Measurements from ENCODE around the gene SASH1.

The SASH1 gene

DNA sequence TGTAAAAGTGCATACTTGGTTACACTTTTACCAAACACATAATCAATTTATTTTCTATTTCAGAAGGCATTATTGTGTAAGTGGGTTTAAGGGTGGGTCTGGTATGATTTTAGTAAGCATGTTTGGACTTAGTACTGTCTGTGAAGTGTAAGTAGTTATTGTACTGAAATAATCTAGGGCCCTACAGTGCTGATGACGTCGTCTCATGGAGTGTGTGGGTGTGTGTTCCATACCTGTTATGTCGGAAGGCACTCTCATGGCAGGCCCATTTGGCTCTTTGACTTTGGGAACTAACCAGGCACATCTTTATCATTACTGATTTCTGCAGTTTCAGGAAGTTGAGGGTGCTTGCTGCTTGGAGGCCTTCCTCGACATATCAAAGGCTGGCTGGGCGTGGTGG, 155.1 kb downstream of the SASH1 start:
- no peak for DNase-seq (ENCODE audit: low spot score)

GRCh38 chr6:148500402-148500801, 157.8 kb downstream of the SASH1 start:
- no peak for DNase-seq (ENCODE audit: low spot score)

- DNase-seq (ENCODE audit: low spot score): no peak
Measured at GRCh38 chr6:148501178-148501590, 158.5 kb downstream of the SASH1 start.

- DNase-seq (ENCODE audit: low spot score): no peak
Measured at GRCh38 chr6:148502083-148502772, 159.6 kb downstream of the SASH1 start.

DNA sequence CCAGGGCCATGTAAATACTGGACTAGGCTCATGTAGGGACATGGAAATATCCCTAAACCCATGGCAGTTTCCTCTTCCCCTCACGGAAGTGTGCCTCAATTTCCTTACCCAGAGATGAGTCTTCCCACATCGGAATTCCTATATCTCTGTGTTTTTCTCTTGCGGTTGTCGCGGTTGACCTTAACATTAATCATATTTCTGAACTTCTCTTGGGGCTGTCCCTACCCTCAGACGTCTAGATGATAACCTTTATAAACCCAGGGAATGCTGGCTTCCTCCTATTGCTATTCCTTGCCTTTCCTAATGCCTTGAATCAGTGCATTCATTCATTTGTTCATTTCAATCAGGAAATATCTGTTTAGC, 160.1 kb downstream of the SASH1 start:
- no peak for DNase-seq (ENCODE audit: low spot score)

DNA sequence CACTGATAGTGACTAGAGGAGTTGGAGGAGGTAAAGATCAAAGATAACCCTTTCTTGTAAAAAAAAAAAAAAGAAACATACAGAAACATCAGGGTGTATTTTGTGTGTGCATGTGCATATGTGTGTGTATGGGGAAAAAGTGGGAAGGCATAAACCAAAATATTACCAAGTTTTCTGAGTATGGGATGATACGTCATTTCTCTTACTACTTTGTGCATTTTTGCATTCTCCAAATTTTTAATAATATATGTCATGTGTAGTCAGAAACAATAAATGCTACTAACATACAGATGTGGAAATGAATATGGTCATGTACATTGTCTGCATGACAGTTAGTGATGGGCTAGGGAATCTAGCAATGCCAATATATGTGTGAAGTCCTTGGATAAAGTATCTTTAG, 161.1 kb downstream of the SASH1 start:
- no peak for DNase-seq (ENCODE audit: low spot score)

- DNase-seq (ENCODE audit: low spot score): no peak
Measured at GRCh38 chr6:148507774-148508173, 165.1 kb downstream of the SASH1 start.

GRCh38 chr6:148508401-148509041, 165.9 kb downstream of the SASH1 start:
- DNase-seq (ENCODE audit: low spot score): no peak

GRCh38 chr6:148509119-148509799, 166.6 kb downstream of the SASH1 start:
- DNase-seq (ENCODE audit: low spot score): no peak

GRCh38 chr6:148509800-148510581, 167.4 kb downstream of the SASH1 start:
- no peak for DNase-seq (ENCODE audit: low spot score)

GRCh38 chr6:148513145-148514071, 170.8 kb downstream of the SASH1 start:
- no peak for DNase-seq (ENCODE audit: low spot score)

- no peak for DNase-seq (ENCODE audit: low spot score)
Measured at GRCh38 chr6:148514091-148514845, 171.6 kb downstream of the SASH1 start.

DNA sequence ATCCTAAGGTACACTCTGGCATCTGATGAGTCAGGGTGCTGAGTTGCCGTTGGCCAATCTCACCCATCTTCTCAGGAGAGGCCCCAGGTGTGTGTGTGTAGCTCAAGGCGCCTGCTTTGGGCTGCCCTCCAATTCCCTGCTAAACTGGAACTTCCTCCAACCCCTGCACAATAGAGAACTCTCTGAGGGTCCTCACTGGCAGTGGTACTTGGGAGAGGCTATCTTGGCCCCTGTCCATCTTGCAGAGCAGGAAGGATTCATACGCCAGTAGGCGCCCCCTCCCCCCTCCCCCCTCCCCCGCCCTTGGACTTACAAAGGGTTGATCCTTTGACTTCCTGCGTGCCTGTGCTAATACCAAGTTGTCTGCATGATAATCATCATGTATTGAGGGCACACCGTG, 173.6 kb downstream of the SASH1 start:
- DNase-seq (ENCODE audit: low spot score): no peak

DNA sequence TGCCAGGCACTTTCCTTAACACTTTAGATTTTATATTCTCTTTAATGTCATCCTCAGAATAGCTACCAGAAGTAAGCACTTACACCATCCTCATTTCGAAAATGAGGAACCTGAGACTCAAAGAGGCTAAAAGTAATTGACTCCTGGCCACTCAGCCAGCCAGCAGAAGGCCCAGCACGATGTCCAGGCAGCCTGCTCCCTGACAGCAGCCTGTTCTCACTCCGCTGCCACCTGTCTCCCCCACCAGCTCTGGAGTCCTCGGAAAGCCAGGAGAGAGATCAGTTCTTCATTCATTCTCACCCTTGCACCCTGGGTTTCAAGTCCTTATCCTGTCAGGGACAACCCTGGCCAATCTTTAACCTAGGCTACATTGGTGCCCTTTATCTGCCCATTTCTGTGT, 174.0 kb downstream of the SASH1 start:
- no peak for DNase-seq (ENCODE audit: low spot score)

DNA sequence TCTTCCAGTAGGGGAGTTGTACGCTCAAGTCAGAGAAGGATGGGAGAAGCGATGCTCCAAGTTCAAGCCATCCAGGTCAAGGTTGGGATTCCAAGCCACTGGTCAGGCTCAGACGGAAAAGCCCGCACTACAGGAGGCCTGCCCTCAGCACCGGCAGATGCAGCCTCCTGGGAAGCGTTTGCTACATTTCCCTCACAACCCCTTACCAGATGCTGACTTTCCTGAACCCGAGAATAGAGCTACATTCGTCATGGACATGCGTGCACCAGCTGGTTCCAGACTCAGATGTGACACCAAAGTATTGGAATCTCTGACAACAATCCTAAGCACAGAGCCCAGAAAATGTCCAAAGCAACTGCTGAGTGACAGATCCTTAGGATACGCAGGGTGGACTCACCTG, 174.8 kb downstream of the SASH1 start:
- no peak for DNase-seq (ENCODE audit: low spot score)

DNA sequence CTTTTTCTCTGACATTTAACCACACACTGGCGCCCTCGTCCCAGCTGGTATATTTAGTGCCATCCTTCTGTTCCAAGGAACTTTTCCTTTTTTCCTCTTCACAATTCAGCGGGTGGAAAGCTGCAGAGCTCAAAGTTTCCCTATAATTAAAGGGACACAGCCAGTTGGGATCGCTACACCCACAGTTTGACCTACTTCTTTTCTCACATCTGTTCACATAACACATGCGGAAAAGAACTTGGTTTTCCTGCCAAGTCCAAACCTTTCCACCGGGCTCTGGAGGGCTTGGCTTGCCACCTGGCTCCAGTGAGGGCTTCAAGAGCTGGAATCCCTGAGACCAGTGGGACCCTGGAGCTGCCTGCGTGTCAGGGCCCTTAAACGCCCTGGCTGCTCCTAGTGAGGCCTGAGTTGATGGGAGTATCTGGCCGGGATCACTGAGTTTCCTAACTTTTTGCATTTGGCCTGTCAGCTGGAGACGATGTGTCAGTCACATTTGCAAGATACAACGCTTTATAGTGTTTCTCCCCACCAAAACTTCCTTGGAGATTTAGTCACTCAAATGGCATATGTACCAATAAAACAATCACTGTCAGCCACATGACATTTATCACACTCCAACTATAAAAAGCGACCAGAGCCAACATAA, 176.0 kb downstream of the SASH1 start:
- DNase-seq (ENCODE audit: low spot score): no peak

GRCh38 chr6:148520109-148520841, 177.6 kb downstream of the SASH1 start:
- peak; percentile 84 for DNase-seq (ENCODE audit: low spot score)

DNA sequence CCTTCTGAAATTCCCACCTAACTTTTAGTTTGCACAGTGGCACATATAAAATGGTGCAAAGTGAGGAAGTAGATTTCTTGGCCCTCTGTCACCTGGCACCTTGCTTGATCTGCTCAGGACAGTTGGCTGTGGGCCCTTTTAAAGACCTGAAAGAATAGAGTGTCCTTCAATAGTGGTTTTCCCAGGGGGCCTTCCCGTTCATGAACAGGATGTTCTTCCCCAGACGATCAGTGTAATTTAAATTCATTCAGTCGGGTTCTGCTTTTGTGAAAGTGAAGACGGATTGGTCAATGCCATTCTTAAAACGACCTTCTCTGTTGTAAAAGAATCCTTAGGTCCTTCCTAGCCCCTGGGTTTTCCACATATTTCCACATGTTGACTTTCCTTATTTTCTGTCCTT, 178.5 kb downstream of the SASH1 start:
- DNase-seq (ENCODE audit: low spot score): no peak

GRCh38 chr6:148521586-148521985, 178.9 kb downstream of the SASH1 start:
- no peak for DNase-seq (ENCODE audit: low spot score)

GRCh38 chr6:148523048-148523447, 180.4 kb downstream of the SASH1 start:
- DNase-seq (ENCODE audit: low spot score): no peak
